Measurements from ENCODE around the gene NCF2.
A peak's percentile ranks its signal among the peaks of the same experiment; 100 is the strongest.
"Not testable (repeated sequence)": the region's sequence is repeated elsewhere in the genome, so short reads cannot be mapped to it uniquely, and the experiment has no call there.

The NCF2 gene

GRCh38 chr1:183628537-183628936 is 38.3 kb upstream of the NCF2 start:
- no peak for TF ChIP-seq CTCF (IDR thresholded peaks at IDR 0.05; ENCODE audit: low read depth, low read length, missing control alignments)
- DNase-seq (ENCODE audit: extremely low read depth, low read depth) = no peak
- no peak overlapping the region for H3K4me3 ChIP-seq (replicated peaks; ENCODE audit: low read depth, low read length)

- not testable (repeated sequence) for H3K4me3 ChIP-seq (replicated peaks; ENCODE audit: low read depth, low read length); DNase-seq (ENCODE audit: extremely low read depth, low read depth)
Observed at GRCh38 chr1:183626236-183626635, 36.0 kb upstream of the NCF2 start.

- DNase-seq (ENCODE audit: extremely low read depth, low read depth) = no peak
- H3K4me3 ChIP-seq (replicated peaks; ENCODE audit: low read depth, low read length) = no peak overlapping the region
- peak; percentile 70 for TF ChIP-seq CTCF (IDR thresholded peaks at IDR 0.05; ENCODE audit: low read depth, low read length, missing control alignments)
Observed at GRCh38 chr1:183622884-183623785, 32.9 kb upstream of the NCF2 start.

GRCh38 chr1:183622013-183622412 is 31.8 kb upstream of the NCF2 start:
- DNase-seq (ENCODE audit: extremely low read depth, low read depth) = no peak
- no peak for TF ChIP-seq CTCF (IDR thresholded peaks at IDR 0.05; ENCODE audit: low read depth, low read length, missing control alignments)
- no peak overlapping the region for H3K4me3 ChIP-seq (replicated peaks; ENCODE audit: low read depth, low read length)

- TF ChIP-seq CTCF (IDR thresholded peaks at IDR 0.05; ENCODE audit: low read depth, low read length, missing control alignments) = no peak
- DNase-seq (ENCODE audit: extremely low read depth, low read depth) = no peak
- no peak overlapping the region for H3K4me3 ChIP-seq (replicated peaks; ENCODE audit: low read depth, low read length)
Observed at GRCh38 chr1:183620311-183620710, 30.1 kb upstream of the NCF2 start.

- H3K4me3 ChIP-seq (replicated peaks; ENCODE audit: low read depth, low read length) = no peak overlapping the region
- TF ChIP-seq CTCF (IDR thresholded peaks at IDR 0.05; ENCODE audit: low read depth, low read length, missing control alignments) = no peak
- no peak for DNase-seq (ENCODE audit: extremely low read depth, low read depth)
Observed at GRCh38 chr1:183619781-183620180, 29.5 kb upstream of the NCF2 start.

GRCh38 chr1:183618202-183618601 is 27.9 kb upstream of the NCF2 start:
- DNase-seq (ENCODE audit: extremely low read depth, low read depth); H3K4me3 ChIP-seq (replicated peaks; ENCODE audit: low read depth, low read length): not testable (repeated sequence)

- not testable (repeated sequence) for DNase-seq (ENCODE audit: extremely low read depth, low read depth); H3K4me3 ChIP-seq (replicated peaks; ENCODE audit: low read depth, low read length)
Observed at GRCh38 chr1:183612975-183613374, 22.7 kb upstream of the NCF2 start.
